ENCODE data around the gene RASAL3.
"Not testable (repeated sequence)": the region's sequence is repeated elsewhere in the genome, so short reads cannot be mapped to it uniquely, and the experiment has no call there.

RASAL3 gene

GRCh38 chr19:15422296-15423075 is 41.9 kb downstream of the RASAL3 start:
- FAIRE-seq, result no peak

GRCh38 chr19:15421721-15422260 is 42.6 kb downstream of the RASAL3 start:
- TF ChIP-seq POLR2A (IDR thresholded peaks at IDR 0.05; ENCODE audit: low read depth, low read length), result no peak
- DNase-seq (ENCODE audit: insufficient read length, low spot score), result no peak
- FAIRE-seq, result no peak

More at GRCh38 chr19:15422296-15423075, 41.9 kb downstream of the RASAL3 start:
- TF ChIP-seq TAF1 (IDR thresholded peaks at IDR 0.05; ENCODE audit: low read depth, low read length), result no peak
- TF ChIP-seq POLR2AphosphoS5 (IDR thresholded peaks at IDR 0.05; ENCODE audit: low read depth, low read length), result no peak
- TF ChIP-seq POLR2A (IDR thresholded peaks at IDR 0.05; ENCODE audit: low read depth, low read length), result no peak
- no peak for TF ChIP-seq SPI1 (IDR thresholded peaks at IDR 0.05; ENCODE audit: low read depth, low read length)
- no peak for TF ChIP-seq POU2F2 (IDR thresholded peaks at IDR 0.05; ENCODE audit: low read depth, low read length)
- no peak for TF ChIP-seq PAX5 (IDR thresholded peaks at IDR 0.05; ENCODE audit: insufficient read depth, low read length, severe bottlenecking)
- DNase-seq (ENCODE audit: insufficient read length, low spot score), result no peak

- DNase-seq (ENCODE audit: insufficient read length, low spot score), result no peak
- TF ChIP-seq TAF1 (IDR thresholded peaks at IDR 0.05; ENCODE audit: low read depth, low read length) (no peak), PAX5 (IDR thresholded peaks at IDR 0.05; ENCODE audit: insufficient read depth, low read length, severe bottlenecking) (no peak), POLR2A (IDR thresholded peaks at IDR 0.05; ENCODE audit: low read depth, low read length) (no peak), POU2F2 (IDR thresholded peaks at IDR 0.05; ENCODE audit: low read depth, low read length) (no peak), SPI1 (IDR thresholded peaks at IDR 0.05; ENCODE audit: low read depth, low read length) (no peak), POLR2AphosphoS5 (IDR thresholded peaks at IDR 0.05; ENCODE audit: low read depth, low read length) (no peak)
- FAIRE-seq, result no peak
Observed at GRCh38 chr19:15421136-15421695, 43.1 kb downstream of the RASAL3 start.

- TF ChIP-seq TAF1 (IDR thresholded peaks at IDR 0.05; ENCODE audit: low read depth, low read length) (no peak), PAX5 (IDR thresholded peaks at IDR 0.05; ENCODE audit: insufficient read depth, low read length, severe bottlenecking) (no peak), POLR2A (IDR thresholded peaks at IDR 0.05; ENCODE audit: low read depth, low read length) (no peak), POU2F2 (IDR thresholded peaks at IDR 0.05; ENCODE audit: low read depth, low read length) (no peak), SPI1 (IDR thresholded peaks at IDR 0.05; ENCODE audit: low read depth, low read length) (no peak), POLR2AphosphoS5 (IDR thresholded peaks at IDR 0.05; ENCODE audit: low read depth, low read length) (no peak)
- DNase-seq (ENCODE audit: insufficient read length, low spot score) (no peak), FAIRE-seq (no peak)
Observed at GRCh38 chr19:15419413-15420025, 44.8 kb downstream of the RASAL3 start.

- peak; percentile 99 for DNase-seq (ENCODE audit: insufficient read length, low spot score)
- peak; percentile 97 for FAIRE-seq
- TF ChIP-seq POLR2A (IDR thresholded peaks at IDR 0.05; ENCODE audit: low read depth, low read length), result peak; percentile 95
- TF ChIP-seq PAX5 (IDR thresholded peaks at IDR 0.05; ENCODE audit: insufficient read depth, low read length, severe bottlenecking), result no peak
- TF ChIP-seq TAF1 (IDR thresholded peaks at IDR 0.05; ENCODE audit: low read depth, low read length), result peak; percentile 85
- TF ChIP-seq POLR2AphosphoS5 (IDR thresholded peaks at IDR 0.05; ENCODE audit: low read depth, low read length), result peak; percentile 94
Observed at GRCh38 chr19:15418579-15419412, 45.5 kb downstream of the RASAL3 start, which contains the start of gene AKAP8L. TSS of gene AKAP8L (minus strand) at chr19:15418988. CDS start at chr19:15418923, 65 bp downstream.

- FAIRE-seq, result no peak
- no peak for DNase-seq (ENCODE audit: insufficient read length, low spot score)
Observed at GRCh38 chr19:15418231-15418578, 46.1 kb downstream of the RASAL3 start.

GRCh38 chr19:15417699-15418098 is 46.6 kb downstream of the RASAL3 start:
- TF ChIP-seq SPI1 (IDR thresholded peaks at IDR 0.05; ENCODE audit: low read depth, low read length) (0 out of 2 replicates have a peak, but pooled peaks have one; percentile 1), POLR2AphosphoS5 (IDR thresholded peaks at IDR 0.05; ENCODE audit: low read depth, low read length) (no peak)
- FAIRE-seq, result no peak
- no peak for DNase-seq (ENCODE audit: insufficient read length, low spot score)

More at GRCh38 chr19:15418231-15418578, 46.1 kb downstream of the RASAL3 start:
- TF ChIP-seq PAX5 (IDR thresholded peaks at IDR 0.05; ENCODE audit: insufficient read depth, low read length, severe bottlenecking) (no peak), POU2F2 (IDR thresholded peaks at IDR 0.05; ENCODE audit: low read depth, low read length) (no peak), POLR2AphosphoS5 (IDR thresholded peaks at IDR 0.05; ENCODE audit: low read depth, low read length) (no peak), POLR2A (IDR thresholded peaks at IDR 0.05; ENCODE audit: low read depth, low read length) (no peak), SPI1 (IDR thresholded peaks at IDR 0.05; ENCODE audit: low read depth, low read length) (no peak), TAF1 (IDR thresholded peaks at IDR 0.05; ENCODE audit: low read depth, low read length) (no peak)

GRCh38 chr19:15412832-15413231 is 51.5 kb downstream of the RASAL3 start:
- TF ChIP-seq POLR2AphosphoS5 (IDR thresholded peaks at IDR 0.05; ENCODE audit: low read depth, low read length), result no peak
- TF ChIP-seq PAX5 (IDR thresholded peaks at IDR 0.05; ENCODE audit: insufficient read depth, low read length, severe bottlenecking), result no peak
- no peak for TF ChIP-seq TAF1 (IDR thresholded peaks at IDR 0.05; ENCODE audit: low read depth, low read length)
- DNase-seq (ENCODE audit: insufficient read length, low spot score) (no peak), FAIRE-seq (no peak)

GRCh38 chr19:15411351-15411750 is 53.0 kb downstream of the RASAL3 start:
- not testable (repeated sequence) for DNase-seq (ENCODE audit: insufficient read length, low spot score); FAIRE-seq
